Suprapubic skin (tissue), 4 donors: ENCODE data around the gene TOPORS. TPM values are rescaled to one million over a fixed set of nuclear protein-coding genes. Genes with fewer than 3 reads are reported as not detected.

Experiments
- DNase-seq, 2 donors: peaks; one replicate each; pipeline ENCODE4 v3.0.0-alpha.2; 2019; ENCODE audit warnings: low spot score in 2 of 2
- H3K27ac ChIP-seq: fragments of 200-600 bp; sonication (generic); one replicate; pipeline ENCODE4 v1.5.1; 2019
- H3K27me3 ChIP-seq: fragments of 200-600 bp; sonication (generic); one replicate; pipeline ENCODE4 v1.5.1; 2019
- H3K36me3 ChIP-seq: fragments of 200-600 bp; sonication (generic); one replicate; pipeline ENCODE4 v1.5.1; 2019
- H3K4me1 ChIP-seq: fragments of 200-600 bp; sonication (generic); one replicate; pipeline ENCODE4 v1.5.1; 2019
- H3K4me3 ChIP-seq: fragments of 200-600 bp; sonication (generic); one replicate; pipeline ENCODE4 v1.5.1; 2019; ENCODE audit warnings: mild to moderate bottlenecking
- H3K9me3 ChIP-seq: fragments of 200-600 bp; sonication (generic); one replicate; pipeline ENCODE4 v1.5.1; 2019
- CTCF ChIP-seq, 2 donors: fragments of 200-600 bp in 1 of 2; fragments of 450-650 bp in 1 of 2; sonication (generic) in 1 of 2; IDR thresholded peaks; one replicate each; pipeline ENCODE4 v1.5.1; 2016 to 2019; ENCODE audit warnings: antibody characterized with exemption in 2 of 2, mild to moderate bottlenecking in 1 of 2, moderate library complexity in 1 of 2
- EP300 ChIP-seq: sonication (generic); formaldehyde crosslinking; IDR thresholded peaks from one replicate; pipeline ENCODE4 v1.6.1; 2017; ENCODE audit warnings: antibody characterized with exemption
- POLR2A ChIP-seq, 2 donors: fragments of 450-650 bp; IDR thresholded peaks; one replicate each; pipeline ENCODE4 v1.6.1; 2017; ENCODE audit warnings: antibody characterized with exemption in 2 of 2, mild to moderate bottlenecking in 2 of 2, moderate library complexity in 2 of 2
- POLR2AphosphoS5 ChIP-seq, 3 donors: sonication (generic); formaldehyde crosslinking; IDR thresholded peaks; one replicate each; pipeline ENCODE4 v1.6.1; 2017; ENCODE audit warnings: antibody characterized with exemption in 3 of 3
- WGBS: methylation state at CpG from one replicate; pipeline ENCODE4 v1.1.5; 2018; 5-methylcytosine and 5-hydroxymethylcytosine counted together
- total RNA-seq, 4 donors: library from RNA; depleted of rRNA; stranded (reverse); fragments of >200 nt; gene quantifications; one replicate each; pipeline ENCODE4 v1.1.0, GENCODE V29; 2016

TOPORS gene
- total RNA-seq, 4 donors from 2014 or later, result 19.2 to 29.0 (median 23.6) TPM

GRCh38 chr9:32565967-32566366, 13.6 kb upstream of the TOPORS start:
- 95% methylated on average over 6 of the region's 6 CpGs for WGBS
- Histone ChIP-seq H3K4me1 (peaks cover 4% of the 10 kb centered on the region), H3K4me3 (no peak overlapping the region), H3K27me3 (no peaks in the 10 kb centered on the region), H3K9me3 (no peaks in the 10 kb centered on the region), H3K36me3 (peaks cover 28% of the 10 kb centered on the region), H3K27ac (no peak overlapping the region)
- TF ChIP-seq CTCF (IDR thresholded peaks at IDR 0.05), result no peak
- no peak for TF ChIP-seq POLR2A (IDR thresholded peaks at IDR 0.05)
- TF ChIP-seq EP300, result no peak
- TF ChIP-seq POLR2AphosphoS5 (IDR thresholded peaks at IDR 0.05), result no peak
- DNase-seq, result no peak

- Histone ChIP-seq H3K4me1 (no peaks in the 10 kb centered on the region), H3K9me3 (no peaks in the 10 kb centered on the region), H3K36me3 (no peaks in the 10 kb centered on the region), H3K27me3 (no peaks in the 10 kb centered on the region), H3K4me3 (no peak overlapping the region), H3K27ac (no peak overlapping the region)
- no peak for DNase-seq
- TF ChIP-seq POLR2A (IDR thresholded peaks at IDR 0.05) (no peak), POLR2AphosphoS5 (IDR thresholded peaks at IDR 0.05) (no peak), CTCF (IDR thresholded peaks at IDR 0.05) (no peak), EP300 (no peak)
- 76% methylated on average over 3 of the region's 3 CpGs for WGBS
Measured at GRCh38 chr9:32558408-32558934, 6.1 kb upstream of the TOPORS start.

- no peak overlapping the region for H3K4me3 ChIP-seq
- H3K27ac ChIP-seq, result no peak overlapping the region
- no peak for DNase-seq
- no peaks in the 10 kb centered on the region for H3K27me3 ChIP-seq
- peaks cover 17% of the 10 kb centered on the region for H3K4me1 ChIP-seq
- no peaks in the 10 kb centered on the region for H3K9me3 ChIP-seq
- H3K36me3 ChIP-seq, result no peaks in the 10 kb centered on the region
- no peak for TF ChIP-seq POLR2A (IDR thresholded peaks at IDR 0.05)
- TF ChIP-seq POLR2AphosphoS5 (IDR thresholded peaks at IDR 0.05), result no peak
- TF ChIP-seq EP300, result no peak
- no peak for TF ChIP-seq CTCF (IDR thresholded peaks at IDR 0.05)
Measured at GRCh38 chr9:32554591-32554990, 2.2 kb upstream of the TOPORS start.

DNA sequence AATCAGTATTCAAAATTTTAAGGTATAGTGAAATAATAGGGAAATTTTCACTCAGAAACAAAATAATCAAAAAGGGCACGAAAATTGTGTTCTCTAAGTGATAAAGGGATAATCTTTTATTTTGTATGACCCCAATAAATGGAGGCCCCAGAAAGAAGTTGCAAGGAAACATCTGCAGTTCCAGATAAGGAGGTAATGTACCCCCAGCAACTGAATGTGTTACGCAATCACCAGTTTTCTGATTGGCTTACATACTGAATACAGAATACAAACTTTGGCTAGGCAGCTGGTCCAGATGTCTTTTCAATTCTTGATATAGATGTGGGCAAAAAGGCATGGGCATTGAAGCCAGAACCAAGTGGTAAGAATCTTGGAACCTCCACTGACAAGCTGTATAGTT, 1.7 kb upstream of the TOPORS start:
- Histone ChIP-seq H3K27me3 (no peaks in the 10 kb centered on the region), H3K4me3 (no peak overlapping the region), H3K36me3 (no peaks in the 10 kb centered on the region), H3K4me1 (peaks cover 22% of the 10 kb centered on the region), H3K27ac (no peak overlapping the region), H3K9me3 (no peaks in the 10 kb centered on the region)
- no peak for DNase-seq
- no peak for TF ChIP-seq POLR2A (IDR thresholded peaks at IDR 0.05)
- TF ChIP-seq POLR2AphosphoS5 (IDR thresholded peaks at IDR 0.05), result no peak
- no peak for TF ChIP-seq CTCF (IDR thresholded peaks at IDR 0.05)
- TF ChIP-seq EP300, result no peak
- 90% methylated on average over 2 of the region's 2 CpGs for WGBS

- no peak for DNase-seq
- TF ChIP-seq CTCF (IDR thresholded peaks at IDR 0.05), result no peak
- TF ChIP-seq POLR2A (IDR thresholded peaks at IDR 0.05), result no peak
- no peak for TF ChIP-seq POLR2AphosphoS5 (IDR thresholded peaks at IDR 0.05)
- no peak for TF ChIP-seq EP300
- Histone ChIP-seq H3K27me3 (no peaks in the 10 kb centered on the region), H3K36me3 (no peaks in the 10 kb centered on the region), H3K4me1 (peaks cover 26% of the 10 kb centered on the region), H3K4me3 (peak overlapping the region; percentile 74), H3K27ac (peak overlapping the region; percentile 93), H3K9me3 (no peaks in the 10 kb centered on the region)
- WGBS, result under 1% methylated on average over 32 of the region's 36 CpGs
Measured at GRCh38 chr9:32551276-32552051, 922 bp downstream of the TOPORS start.
